GM12892 (cell line): Measurements from ENCODE around the gene RBP3.

Experiments used
- POLR2A ChIP-seq: IDR thresholded peaks from 2 replicates; pipeline ENCODE4 v1.6.1; 2011; ENCODE audit warnings: low read depth, low read length, control low read depth
- POLR2AphosphoS5 ChIP-seq: IDR thresholded peaks from 2 replicates; pipeline ENCODE4 v1.6.1; 2011; ENCODE audit warnings: low read depth, low read length, control low read depth
- TAF1 ChIP-seq: IDR thresholded peaks from 2 replicates; pipeline ENCODE4 v1.6.1; 2011; ENCODE audit warnings: low read depth, mild to moderate bottlenecking, control low read depth, low read length, borderline replicate concordance

DNA sequence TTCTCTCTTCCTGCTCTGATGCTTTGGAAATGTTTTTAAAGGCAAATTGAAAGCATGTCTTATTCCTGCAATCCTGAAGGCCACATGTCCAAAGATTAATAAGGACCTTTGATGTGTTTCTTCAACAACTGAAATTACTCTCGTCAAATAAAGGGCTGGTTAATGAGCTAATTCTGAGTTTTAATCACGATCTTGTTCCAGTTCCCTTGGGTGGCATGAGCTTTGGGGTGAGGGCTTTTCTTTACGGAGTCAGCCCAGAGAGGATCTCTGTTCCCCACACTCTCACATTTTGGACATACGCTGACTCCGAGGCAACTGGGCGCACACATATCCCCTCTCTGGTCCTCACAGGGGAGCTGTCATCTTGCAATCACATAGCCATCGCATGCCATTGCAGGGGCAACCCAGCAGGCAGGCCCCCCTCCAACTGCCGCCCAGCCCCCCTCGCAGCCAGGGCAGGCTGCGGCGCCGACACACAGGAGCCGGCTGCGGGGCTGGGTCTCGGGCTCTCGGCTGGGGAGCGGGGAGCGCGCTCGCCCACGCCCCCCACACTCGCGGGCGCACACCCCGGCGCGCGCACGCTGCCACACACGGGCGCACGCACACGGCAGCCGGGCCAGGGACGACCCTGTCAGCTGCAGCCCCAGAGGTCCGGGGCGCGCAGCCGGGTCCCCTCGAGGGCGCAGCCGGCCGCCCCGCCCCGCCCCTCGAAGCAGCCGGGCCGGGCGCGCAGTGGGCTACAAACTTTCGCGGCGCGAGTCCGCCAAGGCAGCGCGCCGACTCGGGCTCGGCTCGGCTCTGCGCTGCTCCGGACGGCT, 48.3 kb upstream of the RBP3 start, which contains the start of gene GDF10:
- TF ChIP-seq POLR2A = no peak
- no peak for TF ChIP-seq POLR2AphosphoS5
- TF ChIP-seq TAF1 = no peak
